ENCODE results near the gene STIP1. TPM values are rescaled to one million over a fixed set of nuclear protein-coding genes. Genes with fewer than 3 reads are reported as not detected.
A peak's percentile ranks its signal among the peaks of the same experiment; 100 is the strongest.

Gene STIP1
- total RNA-seq, 2 experiments from 2014 or later = 398 to 403 TPM

DNA sequence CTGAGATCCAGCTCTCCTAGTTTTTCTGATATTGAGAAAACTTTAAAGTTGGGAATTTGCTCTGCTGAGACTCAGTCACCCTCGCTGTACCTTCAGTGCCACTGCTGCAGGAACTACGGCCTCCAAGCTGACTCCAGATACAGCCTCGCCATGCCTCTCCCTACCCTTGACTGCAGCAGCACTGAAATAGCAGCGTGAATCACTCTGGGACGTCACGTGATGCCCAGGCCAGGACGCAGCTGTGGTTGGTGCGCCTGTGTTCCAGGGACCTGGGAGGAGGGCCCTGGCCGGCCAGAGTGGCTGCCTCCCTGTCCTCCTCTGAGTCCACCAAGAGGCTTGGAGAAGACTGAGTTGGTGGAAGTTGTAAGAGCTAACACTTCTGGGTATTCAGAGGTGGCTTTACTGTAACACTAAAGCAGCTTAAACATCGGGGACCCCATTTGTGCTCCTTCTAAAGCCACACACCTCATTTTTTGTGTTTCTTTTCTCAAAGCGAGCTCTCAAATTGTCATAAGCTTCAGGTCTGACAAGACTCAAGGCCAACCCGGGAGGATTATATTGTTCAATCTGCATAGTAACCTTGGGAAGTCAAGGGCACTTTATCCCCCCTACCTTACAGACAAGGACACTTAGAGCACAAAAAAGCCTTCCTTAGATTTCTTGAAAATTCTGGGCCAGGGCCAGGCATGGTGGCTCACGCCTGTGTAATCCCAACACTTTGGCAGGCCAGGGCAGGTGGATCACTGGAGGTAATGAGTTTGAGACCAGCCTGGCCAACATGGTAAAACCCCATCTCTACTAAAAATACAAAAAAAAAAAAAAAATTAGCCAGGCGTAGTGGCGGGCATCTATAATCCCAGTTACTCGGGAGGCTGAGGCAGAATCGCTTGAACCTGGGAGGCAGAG, 4.2 kb upstream of the STIP1 start:
- Mint-ChIP-seq H3K4me3 (no peak overlapping the region), H3K9me3 (ENCODE audit: low read depth) (no peaks in the 10 kb centered on the region), H3K4me1 (peaks cover 45% of the 10 kb centered on the region), H3K36me3 (ENCODE audit: low read depth) (peaks cover 8% of the 10 kb centered on the region), H3K27me3 (no peaks in the 10 kb centered on the region), H3K27ac (peak overlapping the region; percentile 42)
- no peak for ATAC-seq
- ChIA-PET POLR2A (interaction anchor here (0.6 to 0.7 kb wide), 2 partner anchors 26 to 1340 kb away, joined by 4 to 6 read pairs; no protein-coding TSS in a partner anchor), CTCF (interaction anchor here (0.6 to 1.3 kb wide), 2 partner anchors 267 to 688 kb away, joined by 3 read pairs; no protein-coding TSS in a partner anchor)
- intact Hi-C loops (cut with DNase I, micrococcal nuclease) = loop anchor here in 1 of 2 experiments (10.0 kb wide), 1 partner anchor 1297 kb away; the partner anchor contains the start of gene SLC3A2
- peak; percentile 81 for DNase-seq

DNA sequence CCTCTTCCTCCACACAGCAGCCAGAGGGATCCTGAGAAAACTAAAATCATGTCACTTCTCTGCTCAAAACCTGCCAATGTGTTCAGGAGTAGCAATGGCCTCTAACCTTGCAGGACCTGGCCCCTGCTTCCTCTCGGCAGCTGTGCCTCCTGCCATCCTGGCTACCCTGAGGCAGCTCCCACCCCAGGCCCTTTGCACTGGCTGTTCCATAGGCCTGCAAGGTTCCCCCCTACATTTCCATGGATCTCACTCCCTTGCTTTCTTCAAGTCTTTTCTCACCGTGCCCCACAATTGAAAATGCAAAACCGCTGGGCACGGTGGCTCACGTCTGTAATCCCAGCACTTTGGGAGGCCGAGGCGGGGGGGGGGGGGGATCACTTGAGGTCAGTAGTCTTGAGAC, 2.1 kb upstream of the STIP1 start:
- POLR2A ChIA-PET = no interaction called here

DNA sequence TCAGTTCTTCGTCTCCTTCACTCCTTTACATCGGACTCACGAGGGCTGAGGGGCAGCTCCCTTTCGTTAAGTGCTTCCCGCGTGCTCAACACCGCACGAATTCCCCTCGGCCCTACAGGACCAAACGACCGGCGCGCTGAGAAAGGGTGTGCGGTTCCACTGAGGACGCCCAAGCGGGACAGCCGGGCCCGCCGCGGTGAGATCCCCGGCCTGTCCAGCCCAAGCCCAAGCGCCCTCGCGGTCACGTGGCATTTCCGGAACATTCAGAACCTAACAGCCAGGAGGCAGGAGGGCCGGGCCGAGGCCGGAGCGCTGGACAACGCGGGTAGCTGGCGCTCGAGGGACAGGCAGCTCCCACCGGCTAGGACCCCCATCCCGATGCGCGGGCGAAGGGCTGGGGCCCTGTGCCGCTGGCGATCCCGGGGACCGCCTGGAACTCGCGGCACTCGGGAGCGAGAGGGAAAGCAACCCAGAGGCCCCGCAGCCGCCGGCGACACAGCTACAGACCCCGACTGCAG, 737 bp upstream of the STIP1 start:
- H3K27ac Mint-ChIP-seq = peak overlapping the region; percentile 92
- H3K4me3 Mint-ChIP-seq = no peak overlapping the region
- intact Hi-C loops (cut with DNase I, micrococcal nuclease) = loop anchor here (1.0 to 10.0 kb wide), 13 partner anchors 18 to 1458 kb away; partner anchors contain the start of genes MACROD1 (in 2 of the 2), COX8A (in 1 of the 2), DNAJC4 (in 1 of the 2) and ESRRA (in 1 of the 2)
- peaks cover 40% of the 10 kb centered on the region for H3K4me1 Mint-ChIP-seq
- no peaks in the 10 kb centered on the region for H3K9me3 Mint-ChIP-seq (ENCODE audit: low read depth)
- DNase-seq (no peak), ATAC-seq (no peak)
- POLR2A ChIA-PET = interaction anchor here (0.9 to 2.3 kb wide), 9 partner anchors 9 to 1432 kb away, joined by 3 to 24 read pairs (median 3); partner anchors contain the start of genes FERMT3, PPP1R14B, PRDX5 and TRMT112
- H3K36me3 Mint-ChIP-seq (ENCODE audit: low read depth) = peaks cover 12% of the 10 kb centered on the region
- H3K27me3 Mint-ChIP-seq = no peaks in the 10 kb centered on the region
- CTCF ChIA-PET = interaction anchor here (0.6 to 3.9 kb wide), 10 partner anchors 9 to 340 kb away, joined by 3 to 40 read pairs (median 4); partner anchors contain the start of genes FERMT3, FKBP2, PRDX5 and TRMT112

More for the DNA sequence above, 2.1 kb upstream of the STIP1 start:
- DNase-seq (no peak), ATAC-seq (no peak)
- Mint-ChIP-seq H3K36me3 (ENCODE audit: low read depth) (peaks cover 5% of the 10 kb centered on the region), H3K27me3 (no peaks in the 10 kb centered on the region), H3K4me3 (no peak overlapping the region), H3K27ac (no peak overlapping the region), H3K4me1 (peaks cover 34% of the 10 kb centered on the region), H3K9me3 (ENCODE audit: low read depth) (no peaks in the 10 kb centered on the region)
- CTCF ChIA-PET = interaction anchor here (0.7 to 0.9 kb wide), 2 partner anchors 21 to 212 kb away, joined by 3 to 4 read pairs; no protein-coding TSS in a partner anchor
- intact Hi-C loops (cut with DNase I, micrococcal nuclease) = loop anchor here (2.0 to 10.0 kb wide), 4 partner anchors 17 to 1299 kb away; partner anchors contain the start of genes MACROD1 (in 2 of the 2), RTN3 (in 1 of the 2), SF1 (in 1 of the 2) and SLC3A2 (in 1 of the 2)

DNA sequence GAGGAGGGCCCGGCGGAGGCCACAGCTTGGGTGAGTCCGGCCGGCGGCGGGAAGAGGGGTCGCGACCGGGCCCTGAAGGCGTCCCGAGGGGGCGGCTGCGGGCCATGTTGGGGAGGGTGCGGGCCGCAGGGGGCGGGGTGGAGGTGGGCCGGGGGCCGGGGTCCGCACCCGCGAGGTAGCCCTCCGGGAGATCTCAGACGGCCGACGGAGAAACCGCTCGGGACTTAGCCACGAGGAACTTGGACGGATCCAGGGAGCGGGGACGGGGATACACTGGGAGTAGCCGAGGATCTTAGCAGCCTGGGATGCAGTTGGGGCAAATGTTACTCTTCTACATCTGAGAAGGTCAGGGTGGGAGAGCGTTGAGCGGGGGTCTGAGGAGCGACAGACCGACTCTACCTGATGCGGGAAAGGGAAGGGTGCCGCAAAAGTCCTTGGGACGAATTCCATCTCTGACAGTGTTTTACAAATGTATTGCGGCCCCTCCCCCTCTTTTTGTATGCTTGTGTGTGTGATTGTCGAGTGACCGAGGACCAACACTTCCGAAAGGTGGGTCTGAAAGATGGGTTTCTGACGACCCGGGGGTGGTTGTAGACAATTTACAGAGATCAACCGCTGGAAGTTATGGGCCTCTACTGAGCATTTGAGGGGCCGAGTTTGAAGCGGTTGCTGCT, 658 bp downstream of the STIP1 start:
- H3K27ac Mint-ChIP-seq = no peak overlapping the region

DNA sequence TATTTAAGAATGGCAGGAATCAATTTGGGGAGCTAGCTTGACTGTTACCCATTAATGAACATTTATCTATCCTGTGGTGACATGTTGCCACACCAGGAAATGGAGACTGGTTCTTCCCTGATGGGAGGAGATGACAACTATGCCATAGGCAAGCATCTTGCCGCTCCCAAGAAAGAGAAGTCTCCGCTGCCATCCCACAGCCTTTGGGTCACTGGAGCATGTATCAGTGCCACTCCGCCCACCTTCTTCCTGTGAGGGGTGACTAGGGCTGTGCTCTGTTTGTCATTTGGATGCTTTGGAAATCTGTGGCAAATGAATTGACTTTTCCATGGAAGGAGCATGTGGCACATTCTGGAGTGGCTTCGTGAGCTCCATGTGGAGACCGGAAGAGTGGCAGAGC, 6.5 kb downstream of the STIP1 start:
- Mint-ChIP-seq H3K27me3 (no peaks in the 10 kb centered on the region), H3K9me3 (ENCODE audit: low read depth) (no peaks in the 10 kb centered on the region), H3K4me1 (peaks cover 31% of the 10 kb centered on the region), H3K27ac (peak overlapping the region; percentile 31), H3K4me3 (no peak overlapping the region), H3K36me3 (ENCODE audit: low read depth) (peaks cover 66% of the 10 kb centered on the region)
- DNase-seq (no peak), ATAC-seq (no peak)
- POLR2A ChIA-PET = no interaction called here
- intact Hi-C loops (cut with DNase I, micrococcal nuclease) = no loop called here
- CTCF ChIA-PET = interaction anchor here (0.6 to 7.1 kb wide), 2 partner anchors 14 to 120 kb away, joined by 4 to 40 read pairs; partner anchors contain the start of gene FERMT3

More for the DNA sequence above, 658 bp downstream of the STIP1 start:
- intact Hi-C loops (cut with DNase I, micrococcal nuclease) = loop anchor here (1.0 to 10.0 kb wide), 11 partner anchors 20 to 1459 kb away; partner anchors contain the start of genes NUDT22 (in 2 of the 2), TRPT1 (in 2 of the 2), ESRRA (in 1 of the 2) and FERMT3 (in 1 of the 2)
- no peaks in the 10 kb centered on the region for H3K9me3 Mint-ChIP-seq (ENCODE audit: low read depth)
- DNase-seq (peak; percentile 64), ATAC-seq (no peak)
- H3K4me1 Mint-ChIP-seq = peaks cover 43% of the 10 kb centered on the region
- no peaks in the 10 kb centered on the region for H3K27me3 Mint-ChIP-seq
- peaks cover 17% of the 10 kb centered on the region for H3K36me3 Mint-ChIP-seq (ENCODE audit: low read depth)
- H3K4me3 Mint-ChIP-seq = no peak overlapping the region
- ChIA-PET CTCF (interaction anchor here (0.5 to 3.9 kb wide), 5 partner anchors 19 to 1336 kb away, joined by 3 to 40 read pairs (median 3); partner anchors contain the start of genes FERMT3, PRDX5 and TRMT112), POLR2A (interaction anchor here (0.6 to 2.3 kb wide), 12 partner anchors 11 to 1346 kb away, joined by 3 to 24 read pairs (median 5); partner anchors contain the start of genes FERMT3, NUDT22, PPP1R14B and PRDX5)

DNA sequence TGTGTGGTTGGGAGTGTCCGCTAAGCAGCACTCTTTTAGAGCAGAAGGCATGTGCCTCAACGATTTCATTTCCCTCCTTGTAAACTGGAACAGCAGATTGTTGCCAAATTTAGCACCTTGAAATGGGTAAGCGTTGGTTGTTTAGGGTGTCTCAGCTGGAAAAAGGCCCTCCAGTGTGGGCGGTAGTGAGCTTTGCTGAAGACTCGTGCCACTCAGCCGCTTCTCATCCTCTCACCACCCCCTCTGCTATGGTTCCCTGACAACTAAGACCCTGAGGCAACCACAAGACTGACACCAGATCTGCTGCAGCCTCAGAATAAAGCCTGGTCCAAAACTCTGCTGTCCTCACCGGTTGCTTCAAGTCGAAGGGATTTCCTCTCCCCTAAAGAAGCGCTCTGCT, 10.7 kb downstream of the STIP1 start:
- Mint-ChIP-seq H3K9me3 (ENCODE audit: low read depth) (no peaks in the 10 kb centered on the region), H3K27me3 (no peaks in the 10 kb centered on the region), H3K27ac (peak overlapping the region; percentile 67), H3K4me3 (no peak overlapping the region), H3K4me1 (peaks cover 8% of the 10 kb centered on the region), H3K36me3 (ENCODE audit: low read depth) (peaks cover 73% of the 10 kb centered on the region)
- DNase-seq (no peak), ATAC-seq (no peak)
- ChIA-PET POLR2A (interaction anchor here (0.7 kb wide), 1 partner anchor 11 kb away, joined by 3 read pairs; no protein-coding TSS in a partner anchor), CTCF (interaction anchor here (0.9 to 7.1 kb wide), 2 partner anchors 9 to 40 kb away, joined by 4 to 40 read pairs; partner anchors contain the start of gene FERMT3)
- intact Hi-C loops (cut with DNase I, micrococcal nuclease) = no loop called here

DNA sequence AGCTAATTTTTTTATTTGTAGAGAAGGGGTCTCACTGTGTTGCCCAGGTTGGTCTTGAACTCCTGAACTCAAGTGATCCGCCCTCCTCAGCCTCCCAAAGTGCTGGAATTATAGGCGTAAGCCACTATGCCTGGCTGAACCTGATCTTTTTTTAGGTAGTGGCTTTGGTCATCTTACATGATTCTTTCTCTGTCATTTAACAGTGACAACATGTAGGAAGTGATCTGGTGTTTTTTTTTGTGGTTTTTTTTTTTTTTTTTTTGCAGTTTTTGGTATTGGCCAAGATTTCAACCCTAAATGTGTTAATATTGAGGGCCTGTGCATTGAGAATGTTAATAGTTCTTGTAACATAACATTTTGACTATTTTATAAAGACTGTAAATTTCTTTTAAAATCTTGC, 12.5 kb downstream of the STIP1 start:
- ATAC-seq = no peak
- ChIA-PET POLR2A (no interaction called here), CTCF (no interaction called here)
- intact Hi-C loops (cut with DNase I, micrococcal nuclease) = no loop called here
- Mint-ChIP-seq H3K27me3 (no peaks in the 10 kb centered on the region), H3K27ac (no peak overlapping the region), H3K4me1 (peaks cover 6% of the 10 kb centered on the region), H3K9me3 (ENCODE audit: low read depth) (no peaks in the 10 kb centered on the region), H3K4me3 (no peak overlapping the region), H3K36me3 (ENCODE audit: low read depth) (peaks cover 73% of the 10 kb centered on the region)
- DNase-seq = no peak

DNA sequence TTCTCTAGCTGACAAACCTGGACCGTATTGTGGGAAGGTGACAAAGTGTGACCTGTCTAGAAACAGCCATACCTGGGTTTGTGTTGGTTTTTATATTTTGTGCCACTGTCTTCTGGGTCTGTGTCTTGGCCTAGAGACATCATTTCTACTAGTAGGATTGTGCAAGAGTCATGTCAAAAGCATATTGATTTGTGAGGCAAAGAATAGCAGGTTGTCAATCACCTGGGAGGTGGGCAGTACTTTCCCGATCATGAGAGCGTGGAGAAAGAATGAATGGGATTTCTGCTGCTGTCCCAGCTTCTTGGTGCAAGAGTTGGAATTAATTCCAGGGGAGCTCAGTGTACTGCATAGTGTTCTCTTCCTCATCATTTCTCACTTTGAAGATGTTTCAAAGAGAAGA, 15.6 kb downstream of the STIP1 start:
- ATAC-seq (no peak), DNase-seq (no peak)
- ChIA-PET CTCF (interaction anchor here (0.6 kb wide), 1 partner anchor 50 kb away, joined by 3 read pairs; no protein-coding TSS in a partner anchor), POLR2A (no interaction called here)
- H3K9me3 Mint-ChIP-seq (ENCODE audit: low read depth) = no peaks in the 10 kb centered on the region
- intact Hi-C loops (cut with DNase I, micrococcal nuclease) = no loop called here
- H3K36me3 Mint-ChIP-seq (ENCODE audit: low read depth) = peaks cover 69% of the 10 kb centered on the region
- H3K4me3 Mint-ChIP-seq = no peak overlapping the region
- H3K27ac Mint-ChIP-seq = peak overlapping the region; percentile 19
- peaks cover 28% of the 10 kb centered on the region for H3K4me1 Mint-ChIP-seq
- no peaks in the 10 kb centered on the region for H3K27me3 Mint-ChIP-seq

DNA sequence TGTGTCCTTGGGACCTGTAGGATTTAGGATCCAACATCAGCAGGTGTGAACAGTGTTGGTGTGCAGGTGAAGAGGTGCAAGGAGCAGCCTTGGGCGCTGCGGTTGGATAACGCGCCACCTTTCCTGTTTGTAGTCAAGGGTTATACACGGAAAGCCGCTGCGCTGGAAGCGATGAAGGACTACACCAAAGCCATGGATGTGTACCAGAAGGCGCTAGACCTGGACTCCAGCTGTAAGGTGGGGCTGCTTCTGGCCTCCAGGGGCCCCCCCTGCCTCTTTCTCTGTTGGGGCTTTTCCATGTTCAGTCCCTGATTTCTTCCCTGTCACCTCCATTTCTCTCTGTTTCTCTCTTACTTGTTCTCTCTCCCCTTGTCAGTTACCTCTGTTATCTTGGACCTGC, 17.0 kb downstream of the STIP1 start:
- ATAC-seq = no peak
- H3K36me3 Mint-ChIP-seq (ENCODE audit: low read depth) = peaks cover 72% of the 10 kb centered on the region
- H3K27ac Mint-ChIP-seq = no peak overlapping the region
- no peak overlapping the region for H3K4me3 Mint-ChIP-seq
- ChIA-PET POLR2A (no interaction called here), CTCF (interaction anchor here (0.9 to 7.3 kb wide), 4 partner anchors 17 to 100 kb away, joined by 4 to 111 read pairs (median 22); partner anchors contain the start of genes CATSPERZ, ESRRA and STIP1)
- DNase-seq = no peak
- no peaks in the 10 kb centered on the region for H3K9me3 Mint-ChIP-seq (ENCODE audit: low read depth)
- intact Hi-C loops (cut with DNase I, micrococcal nuclease) = no loop called here
- no peaks in the 10 kb centered on the region for H3K27me3 Mint-ChIP-seq
- H3K4me1 Mint-ChIP-seq = peaks cover 31% of the 10 kb centered on the region

DNA sequence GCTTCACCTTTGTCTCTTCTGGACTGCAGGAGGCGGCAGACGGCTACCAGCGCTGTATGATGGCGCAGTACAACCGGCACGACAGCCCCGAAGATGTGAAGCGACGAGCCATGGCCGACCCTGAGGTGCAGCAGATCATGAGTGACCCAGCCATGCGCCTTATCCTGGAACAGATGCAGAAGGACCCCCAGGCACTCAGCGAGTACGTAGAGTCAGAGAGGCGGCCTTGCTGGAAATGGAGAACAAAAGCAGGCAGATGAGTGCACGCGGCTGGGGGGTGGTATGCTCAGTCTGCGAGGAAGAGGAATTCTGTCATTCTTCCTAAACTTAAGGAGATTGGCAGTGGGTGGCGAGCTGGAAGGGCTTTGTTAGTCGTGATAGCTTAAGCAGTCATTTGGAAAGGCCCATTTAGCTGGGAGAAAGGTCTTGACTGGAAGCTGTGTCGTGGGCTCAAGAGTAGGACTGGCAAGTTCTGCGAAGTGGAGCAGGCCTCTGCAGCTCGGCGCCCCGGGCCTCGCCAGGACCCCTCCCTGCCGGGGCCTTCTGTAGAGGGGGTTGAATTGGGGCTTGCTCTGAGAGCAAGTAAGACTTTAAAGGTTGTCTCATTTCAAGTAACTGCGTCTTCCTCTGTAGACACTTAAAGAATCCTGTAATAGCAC, 17.6 kb downstream of the STIP1 start:
- H3K36me3 Mint-ChIP-seq (ENCODE audit: low read depth) = peaks cover 76% of the 10 kb centered on the region
- DNase-seq (no peak), ATAC-seq (no peak)
- peaks cover 33% of the 10 kb centered on the region for H3K4me1 Mint-ChIP-seq
- H3K9me3 Mint-ChIP-seq (ENCODE audit: low read depth) = no peaks in the 10 kb centered on the region
- H3K4me3 Mint-ChIP-seq = no peak overlapping the region
- ChIA-PET POLR2A (interaction anchor here (1.7 kb wide), 1 partner anchor 101 kb away, joined by 9 read pairs; no protein-coding TSS in a partner anchor), CTCF (interaction anchor here (0.9 to 7.3 kb wide), 9 partner anchors 14 to 114 kb away, joined by 3 to 111 read pairs (median 5); partner anchors contain the start of genes BAD, CATSPERZ, ESRRA and PRDX5)
- no peaks in the 10 kb centered on the region for H3K27me3 Mint-ChIP-seq
- intact Hi-C loops (cut with DNase I, micrococcal nuclease) = loop anchor here (1.0 kb wide), 2 partner anchors 47 to 101 kb away; no protein-coding TSS in a partner anchor
- no peak overlapping the region for H3K27ac Mint-ChIP-seq
